Mucosa of descending colon (tissue), 3 donors: ENCODE measurements around the gene KCNH2. TPM values are rescaled to one million over a fixed set of nuclear protein-coding genes. Genes with fewer than 3 reads are reported as not detected.

Source experiments
- ATAC-seq: fragments of 200-7000 bp; cut with Tn5 transposase; one replicate; pipeline ENCODE4 v1.9.1; 2020; ENCODE audit warnings: mild to moderate bottlenecking, moderate library complexity
- DNase-seq, 3 donors: peaks; one replicate each; pipeline ENCODE4 v3.0.0-alpha.2; 2020
- H3K36me3 ChIP-seq: fragments of 200-600 bp; one replicate; pipeline ENCODE4 v1.8.0; 2021; ENCODE audit warnings: low read depth, mild to moderate bottlenecking
- H3K4me1 ChIP-seq: fragments of 200-600 bp; one replicate; pipeline ENCODE4 v1.8.0; 2021; ENCODE audit warnings: low read depth, mild to moderate bottlenecking
- H3K4me3 ChIP-seq: fragments of 200-600 bp; one replicate; pipeline ENCODE4 v1.8.0; 2021; ENCODE audit warnings: mild to moderate bottlenecking
- H3K9me3 ChIP-seq: fragments of 200-600 bp; one replicate; pipeline ENCODE4 v1.8.0; 2021; ENCODE audit warnings: mild to moderate bottlenecking
- intact Hi-C, 2 donors: fragments of 100-400 bp; cut with DNase I in 1 of 2; cut with micrococcal nuclease in 1 of 2; formaldehyde crosslinking; loops; one replicate each; pipeline versions ENCODE4 v1.11.0 to v1.11.1; 2022; cut with DNase I, micrococcal nuclease
- total RNA-seq, 3 donors: library from RNA; stranded (reverse); fragmentation: NEBNext Ultra II Directional in 2 of 3; extraction: Animal tissue kit (Norgen Biotek cat#: 25700) in 2 of 3; gene quantifications; one replicate each; pipeline versions ENCODE4 v1.2.1 to v1.2.4, GENCODE V29; 2021 to 2023
- TF ChIP-seq, protein P1 (sequence below): fragments of 200-600 bp; IDR thresholded peaks from one replicate; pipeline ENCODE4 v1.8.0; 2022; ENCODE audit warnings: antibody characterized with exemption, mild to moderate bottlenecking
- donor health status: DM: no; HTN: no; CAD: no; lungs with moderate emphysema.
- donor health status: DM: no; HTN: no; CAD: no.
- donor health status: DM: no; HTN: yes; CAD: no.

KCNH2 gene
- total RNA-seq, 3 donors from 2014 or later: 2.9 to 87.1 (median 5.3) TPM

DNA sequence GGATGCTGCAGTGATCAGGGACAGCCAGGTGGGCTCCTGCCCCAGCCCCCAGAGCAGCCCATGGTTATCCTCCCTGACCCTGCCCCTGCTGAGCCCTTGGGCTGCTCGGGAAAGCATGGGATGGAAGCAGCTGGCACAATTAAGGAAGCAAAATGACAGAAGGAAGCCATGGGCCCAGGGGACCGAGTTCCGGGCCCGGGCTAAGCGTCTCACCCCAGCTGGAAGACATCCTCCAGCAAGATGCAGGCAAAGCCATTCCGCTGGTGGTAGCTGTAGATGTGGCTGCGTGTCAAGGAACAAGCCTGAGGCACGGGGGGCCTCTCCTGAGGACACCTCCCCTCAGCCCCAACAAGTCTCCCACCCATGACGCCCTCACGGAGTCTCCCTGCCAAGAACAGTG is 45.1 kb upstream of the KCNH2 start:
- DNase-seq: no peak
- ATAC-seq: no peak
- TF ChIP-seq, protein P1, sequence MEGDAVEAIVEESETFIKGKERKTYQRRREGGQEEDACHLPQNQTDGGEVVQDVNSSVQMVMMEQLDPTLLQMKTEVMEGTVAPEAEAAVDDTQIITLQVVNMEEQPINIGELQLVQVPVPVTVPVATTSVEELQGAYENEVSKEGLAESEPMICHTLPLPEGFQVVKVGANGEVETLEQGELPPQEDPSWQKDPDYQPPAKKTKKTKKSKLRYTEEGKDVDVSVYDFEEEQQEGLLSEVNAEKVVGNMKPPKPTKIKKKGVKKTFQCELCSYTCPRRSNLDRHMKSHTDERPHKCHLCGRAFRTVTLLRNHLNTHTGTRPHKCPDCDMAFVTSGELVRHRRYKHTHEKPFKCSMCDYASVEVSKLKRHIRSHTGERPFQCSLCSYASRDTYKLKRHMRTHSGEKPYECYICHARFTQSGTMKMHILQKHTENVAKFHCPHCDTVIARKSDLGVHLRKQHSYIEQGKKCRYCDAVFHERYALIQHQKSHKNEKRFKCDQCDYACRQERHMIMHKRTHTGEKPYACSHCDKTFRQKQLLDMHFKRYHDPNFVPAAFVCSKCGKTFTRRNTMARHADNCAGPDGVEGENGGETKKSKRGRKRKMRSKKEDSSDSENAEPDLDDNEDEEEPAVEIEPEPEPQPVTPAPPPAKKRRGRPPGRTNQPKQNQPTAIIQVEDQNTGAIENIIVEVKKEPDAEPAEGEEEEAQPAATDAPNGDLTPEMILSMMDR: no peak
- no peak overlapping the region for H3K4me3 ChIP-seq
- H3K36me3 ChIP-seq: no peaks in the 10 kb centered on the region
- peaks cover 17% of the 10 kb centered on the region for H3K4me1 ChIP-seq
- no peaks in the 10 kb centered on the region for H3K9me3 ChIP-seq
- intact Hi-C loops: no loop called here

DNA sequence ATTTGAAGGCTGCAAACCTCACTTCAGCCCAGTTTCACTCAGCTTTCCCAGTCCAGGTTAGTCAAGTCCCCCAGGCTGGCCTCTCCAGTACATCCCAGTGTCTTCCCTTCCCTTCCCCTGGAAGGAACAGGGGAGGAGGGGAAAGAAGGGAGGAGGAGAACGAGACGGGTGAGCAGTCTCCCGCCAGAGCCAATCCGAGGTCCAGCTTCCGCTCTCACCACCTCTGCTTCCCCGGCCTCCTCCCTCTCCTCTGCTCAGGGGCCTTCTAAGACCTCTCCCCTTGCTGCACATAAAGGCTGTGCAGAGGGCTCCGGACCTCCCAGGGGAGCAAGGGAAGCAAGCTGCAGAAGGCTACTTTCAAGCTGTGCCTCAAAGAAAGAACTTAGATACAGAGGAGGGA is 42.1 kb upstream of the KCNH2 start:
- no peak for DNase-seq
- TF ChIP-seq, protein P1: no peak
- ATAC-seq: no peak
- H3K36me3 ChIP-seq: no peaks in the 10 kb centered on the region
- intact Hi-C loops: no loop called here
- peaks cover 13% of the 10 kb centered on the region for H3K4me1 ChIP-seq
- no peaks in the 10 kb centered on the region for H3K9me3 ChIP-seq
- H3K4me3 ChIP-seq: no peak overlapping the region

DNA sequence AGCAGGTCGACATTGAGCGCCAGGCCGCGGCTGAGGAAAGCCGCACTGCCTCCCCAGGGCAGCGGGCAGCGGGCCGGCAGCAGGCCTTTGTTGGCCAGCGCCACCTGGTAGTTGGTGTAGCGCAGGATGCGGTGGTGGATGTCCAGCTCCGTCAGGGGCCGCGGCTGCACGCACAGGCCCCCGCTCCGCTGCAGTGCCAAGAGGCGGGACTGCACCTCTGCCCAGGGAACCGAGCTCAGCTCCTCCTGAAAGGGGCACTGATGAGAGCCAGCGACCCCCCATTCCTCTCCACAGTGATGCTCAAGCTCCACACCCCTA is 41.0 kb upstream of the KCNH2 start:
- ATAC-seq: peak; percentile 1
- Histone ChIP-seq H3K4me1 (peaks cover 13% of the 10 kb centered on the region), H3K4me3 (no peak overlapping the region), H3K36me3 (no peaks in the 10 kb centered on the region), H3K9me3 (no peaks in the 10 kb centered on the region)
- TF ChIP-seq, protein P1: no peak
- intact Hi-C loops: no loop called here
- no peak for DNase-seq

DNA sequence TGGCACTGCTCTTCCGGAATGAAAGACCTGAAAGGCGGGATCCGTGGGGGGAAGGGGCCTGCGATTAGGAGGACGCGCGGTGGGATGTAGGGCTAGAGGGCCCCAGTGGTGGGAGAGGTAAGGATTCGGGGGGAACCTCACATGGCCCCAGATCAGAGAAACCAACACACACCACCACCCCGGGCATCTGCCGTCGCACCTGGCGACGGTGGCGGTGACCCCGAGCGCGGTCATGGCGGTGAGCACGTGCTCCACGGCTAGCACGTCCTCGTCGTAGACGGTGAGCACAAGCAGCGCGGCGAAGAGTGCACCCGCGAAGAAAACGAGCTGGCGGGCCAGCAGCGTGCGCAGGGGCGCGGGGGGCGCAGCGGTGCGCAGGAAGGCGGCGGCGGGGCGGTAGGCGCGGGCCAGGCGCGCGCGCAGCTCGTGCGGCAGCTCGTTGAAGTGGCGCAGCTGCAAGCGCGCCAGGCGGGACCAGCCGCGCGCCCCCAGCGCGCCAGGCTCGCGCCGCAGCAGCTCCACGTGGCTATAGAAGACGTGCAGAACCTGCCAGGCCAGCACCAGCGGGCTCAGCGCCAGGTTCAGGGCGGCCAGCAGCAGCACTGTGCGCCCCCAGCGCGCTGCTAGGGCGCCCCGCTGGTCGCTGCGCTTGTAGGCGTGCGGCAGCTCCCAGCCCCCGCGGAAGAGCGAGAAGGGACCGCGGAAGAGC is 40.5 kb upstream of the KCNH2 start:
- H3K9me3 ChIP-seq: no peaks in the 10 kb centered on the region
- TF ChIP-seq, protein P1: no peak
- DNase-seq (no peak), ATAC-seq (peak; percentile 32)
- H3K36me3 ChIP-seq: no peaks in the 10 kb centered on the region
- peaks cover 13% of the 10 kb centered on the region for H3K4me1 ChIP-seq
- intact Hi-C loops: no loop called here
- H3K4me3 ChIP-seq: no peak overlapping the region

DNA sequence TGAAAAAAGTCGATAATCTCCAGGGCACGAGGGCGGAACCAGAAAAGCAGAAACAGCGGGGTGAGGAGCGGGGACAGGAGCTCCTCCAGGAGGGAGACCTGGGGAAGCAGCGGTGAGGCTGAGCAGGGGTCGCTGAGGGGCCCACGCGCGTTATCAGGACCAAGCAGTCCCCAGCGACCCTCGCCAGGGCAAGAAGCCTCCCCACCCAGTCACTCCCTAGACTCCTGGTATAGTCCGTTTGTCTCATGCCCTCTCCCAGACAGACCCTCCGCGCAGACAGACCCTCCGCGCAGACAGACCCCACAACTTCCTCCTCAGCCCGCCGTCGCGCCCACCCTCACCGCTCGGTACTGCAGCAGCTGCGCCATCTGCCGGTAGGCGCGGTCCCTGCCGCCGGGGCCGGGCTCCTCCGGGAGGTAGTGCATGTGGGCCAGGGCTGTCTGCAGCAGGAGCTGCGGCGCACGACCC is 39.9 kb upstream of the KCNH2 start:
- intact Hi-C loops: no loop called here
- no peaks in the 10 kb centered on the region for H3K9me3 ChIP-seq
- H3K36me3 ChIP-seq: no peaks in the 10 kb centered on the region
- DNase-seq: peak; percentile 79 to 84 (median 81)
- ATAC-seq: peak; percentile 71
- H3K4me3 ChIP-seq: no peak overlapping the region
- peaks cover 13% of the 10 kb centered on the region for H3K4me1 ChIP-seq
- TF ChIP-seq, protein P1: peak; percentile 91
